Sigmoid colon (tissue), 7 donors: ENCODE data around the gene ZBED2. TPM values are rescaled to one million over a fixed set of nuclear protein-coding genes. Genes with fewer than 3 reads are reported as not detected.
"Not testable (repeated sequence)": the region's sequence is repeated elsewhere in the genome, so short reads cannot be mapped to it uniquely, and the experiment has no call there.

Experiments used
- DNase-seq: peaks from one replicate; pipeline ENCODE4 v3.0.0-alpha.2; 2019
- H3K27ac ChIP-seq, 4 donors: fragments of 200-600 bp; sonication (generic); one replicate each; pipeline ENCODE4 v1.5.1; 2016 to 2019; ENCODE audit warnings: mild to moderate bottlenecking in 1 of 4
- H3K27me3 ChIP-seq, 3 donors: fragments of 200-600 bp; sonication (generic); one replicate each; pipeline ENCODE4 v1.5.1; 2019; ENCODE audit warnings: mild to moderate bottlenecking in 1 of 3
- H3K36me3 ChIP-seq, 4 donors: fragments of 200-600 bp; sonication (generic); one replicate each; pipeline ENCODE4 v1.5.1; 2016 to 2019
- H3K4me1 ChIP-seq, 4 donors: fragments of 200-600 bp; sonication (generic); one replicate each; pipeline ENCODE4 v1.5.1; 2017 to 2019
- H3K4me3 ChIP-seq, 4 donors: fragments of 200-600 bp; sonication (generic); one replicate each; pipeline ENCODE4 v1.5.1; 2017 to 2019; ENCODE audit warnings: mild to moderate bottlenecking in 2 of 4, moderate library complexity in 1 of 4
- H3K9me3 ChIP-seq, 4 donors: fragments of 200-600 bp in 3 of 4; sonication (generic) in 3 of 4; one replicate each; pipeline versions ENCODE4 v1.5.1 to v1.6.1; 2013 to 2019
- CTCF ChIP-seq, 4 experiments: fragments of 450-650 bp in 3 of 4; fragments of 200-600 bp in 1 of 4; IDR thresholded peaks; one replicate each; pipeline ENCODE4 v1.5.1; 2016 to 2019; ENCODE audit warnings: antibody characterized with exemption in 4 of 4, mild to moderate bottlenecking in 3 of 4, moderate library complexity in 2 of 4
- EP300 ChIP-seq, 4 donors: sonication (generic); formaldehyde crosslinking; IDR thresholded peaks; one replicate each; pipeline ENCODE4 v1.6.1; 2017; ENCODE audit warnings: antibody characterized with exemption in 4 of 4
- POLR2A ChIP-seq, 2 donors: fragments of 450-650 bp; IDR thresholded peaks; one replicate each; pipeline ENCODE4 v1.6.1; 2016; ENCODE audit warnings: antibody characterized with exemption in 2 of 2, mild to moderate bottlenecking in 2 of 2, moderate library complexity in 2 of 2
- POLR2AphosphoS5 ChIP-seq, 4 donors: sonication (generic); formaldehyde crosslinking; IDR thresholded peaks; one replicate each; pipeline ENCODE4 v1.6.1; 2017; ENCODE audit warnings: antibody characterized with exemption in 4 of 4
- WGBS, 2 donors: extraction: QIAGEN DNeasy Blood & Tissue Kit; methylation state at CpG; one replicate each; pipeline ENCODE4 v1.1.7; 2013; 5-methylcytosine and 5-hydroxymethylcytosine counted together
- intact Hi-C: fragments of 100-400 bp; cut with DNase I; formaldehyde crosslinking; loops from one replicate; pipeline ENCODE4 v1.15.1; 2023
- polyA plus RNA-seq, 3 donors: library from polyadenylated mRNA; stranded (reverse); fragments of 200-250 nt; gene quantifications; one replicate each; pipeline ENCODE4 v1.2.3, GENCODE V29; 2013
- total RNA-seq, 4 donors: library from RNA; depleted of rRNA; stranded (reverse); fragments of >200 nt; gene quantifications; one replicate each; pipeline ENCODE4 v1.1.0, GENCODE V29; 2016
- donor health status: healthy with polysubstance abuse.
- donor health status: Bipolar disorder and iron deficiency.
- donor health status: healthy.

ZBED2 gene, protein sequence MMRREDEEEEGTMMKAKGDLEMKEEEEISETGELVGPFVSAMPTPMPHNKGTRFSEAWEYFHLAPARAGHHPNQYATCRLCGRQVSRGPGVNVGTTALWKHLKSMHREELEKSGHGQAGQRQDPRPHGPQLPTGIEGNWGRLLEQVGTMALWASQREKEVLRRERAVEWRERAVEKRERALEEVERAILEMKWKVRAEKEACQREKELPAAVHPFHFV
- total RNA-seq (not detected), polyA plus RNA-seq (under 1 TPM in 1 of 3 donors, not detected in 2; 0.92 TPM)

- Histone ChIP-seq H3K4me3 (no peak within 1 kb of the TSS), H3K36me3 (no peaks in the 10 kb centered on the region), H3K27ac (no peak within 1 kb of the TSS), H3K9me3 (no peaks in the 10 kb centered on the region), H3K4me1 (no peaks in the 10 kb centered on the region), H3K27me3 (no peaks in the 10 kb centered on the region)
- WGBS, 2 donors, result 65 to 87% methylated on average over 2 of the region's 2 CpGs
- TF ChIP-seq CTCF (IDR thresholded peaks at IDR 0.05) (no peak), POLR2AphosphoS5 (IDR thresholded peaks at IDR 0.05) (no peak), POLR2A (IDR thresholded peaks at IDR 0.05) (no peak), EP300 (IDR thresholded peaks at IDR 0.05) (no peak)
- DNase-seq, result no peak
- intact Hi-C loops, result no loop called here
These were observed at the start of gene ZBED2 for GRCh38 chr3:111595232-111595631. TSS of gene ZBED2 (minus strand) at chr3:111595346. CDS start at chr3:111594201, 1,145 bp downstream.

DNA sequence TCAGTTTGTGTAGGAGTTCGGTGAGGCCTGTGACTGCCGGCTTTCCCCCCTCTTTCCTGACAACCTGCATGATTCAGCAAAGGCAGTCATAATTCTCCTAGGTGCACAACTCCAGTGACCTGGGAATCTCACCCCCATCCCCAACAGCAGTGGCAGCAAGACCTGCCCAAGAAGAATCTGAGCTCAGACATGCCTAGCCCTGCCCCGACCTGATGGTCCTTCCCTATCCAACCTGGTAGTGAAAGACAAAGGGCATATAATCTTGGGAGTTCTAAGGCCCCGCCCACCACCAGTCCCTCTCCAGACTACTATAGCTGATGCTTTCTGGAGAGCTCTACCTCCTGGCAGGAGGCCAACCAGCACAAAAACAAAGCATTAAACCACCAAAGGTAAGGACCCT lies 44.2 kb upstream of the ZBED2 start:
- Histone ChIP-seq H3K27ac (no peak overlapping the region), H3K27me3 (no peaks in the 10 kb centered on the region), H3K36me3 (no peaks in the 10 kb centered on the region), H3K9me3 (no peaks in the 10 kb centered on the region), H3K4me1 (no peaks in the 10 kb centered on the region), H3K4me3 (no peak overlapping the region)
- TF ChIP-seq CTCF (IDR thresholded peaks at IDR 0.05) (no peak), POLR2A (IDR thresholded peaks at IDR 0.05) (no peak), POLR2AphosphoS5 (IDR thresholded peaks at IDR 0.05) (no peak), EP300 (IDR thresholded peaks at IDR 0.05) (no peak)
- no peak for DNase-seq
- WGBS, 2 donors, result 92 to 94% methylated on average over 4 of the region's 4 CpGs
- intact Hi-C loops, result no loop called here

DNA sequence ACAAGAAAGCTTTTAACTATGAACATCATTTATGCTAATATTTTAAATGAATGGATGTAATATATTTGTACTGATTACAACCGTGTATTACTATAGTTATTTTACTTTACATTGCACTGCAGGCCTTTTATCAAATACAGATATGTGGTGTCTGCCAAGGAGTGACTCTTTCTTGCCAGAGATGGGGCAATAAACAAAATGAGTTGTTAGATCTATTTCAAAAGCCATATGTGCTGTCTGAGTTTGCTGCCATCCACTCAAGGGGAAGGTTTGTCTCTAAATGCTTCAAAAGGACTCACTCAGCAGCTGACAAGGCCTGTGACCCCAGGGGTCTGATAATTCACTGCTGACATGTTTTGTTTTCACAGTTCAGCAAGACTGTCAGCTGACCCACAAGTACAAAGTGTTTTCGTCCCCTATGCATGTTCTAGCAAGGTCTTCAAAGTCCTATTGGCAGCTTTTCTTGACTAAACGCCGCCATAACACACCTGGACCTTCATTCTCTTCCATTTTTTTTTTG lies 41.3 kb upstream of the ZBED2 start:
- TF ChIP-seq CTCF (IDR thresholded peaks at IDR 0.05) (no peak), POLR2AphosphoS5 (IDR thresholded peaks at IDR 0.05) (no peak), POLR2A (IDR thresholded peaks at IDR 0.05) (no peak), EP300 (IDR thresholded peaks at IDR 0.05) (no peak)

DNA sequence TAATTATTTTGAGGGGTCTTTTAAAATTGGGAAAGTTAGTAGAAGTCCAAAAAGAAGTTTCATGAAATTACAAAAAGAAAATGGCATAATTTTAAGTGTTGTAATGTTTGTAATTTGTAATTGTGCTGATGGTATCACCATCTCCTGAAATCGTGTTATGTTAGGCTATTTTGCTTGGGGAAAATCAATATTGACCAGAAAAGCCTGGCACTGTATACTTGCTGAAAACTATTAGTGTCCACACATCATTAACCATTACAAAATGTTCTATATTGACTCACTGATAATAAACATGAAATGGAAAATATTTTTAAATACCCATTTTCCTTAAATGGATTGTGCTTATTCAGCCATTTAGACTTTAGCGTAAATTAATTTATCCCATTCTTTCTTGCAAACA lies 40.3 kb upstream of the ZBED2 start:
- no peak overlapping the region for H3K4me3 ChIP-seq
- DNase-seq, result no peak
- H3K27ac ChIP-seq, result no peak overlapping the region
- 75 to 85% methylated on average over 2 of the region's 2 CpGs for WGBS, 2 donors
- H3K9me3 ChIP-seq, result no peaks in the 10 kb centered on the region
- no peaks in the 10 kb centered on the region for H3K27me3 ChIP-seq
- intact Hi-C loops, result no loop called here
- H3K4me1 ChIP-seq, result no peaks in the 10 kb centered on the region
- H3K36me3 ChIP-seq, result no peaks in the 10 kb centered on the region
- TF ChIP-seq POLR2AphosphoS5 (IDR thresholded peaks at IDR 0.05) (no peak), POLR2A (IDR thresholded peaks at IDR 0.05) (no peak), EP300 (IDR thresholded peaks at IDR 0.05) (no peak), CTCF (IDR thresholded peaks at IDR 0.05) (no peak)

More for the DNA sequence above, 41.3 kb upstream of the ZBED2 start:
- WGBS, 2 donors, result 78 to 87% methylated on average over 4 of the region's 4 CpGs
- no peaks in the 10 kb centered on the region for H3K4me1 ChIP-seq
- H3K9me3 ChIP-seq, result no peaks in the 10 kb centered on the region
- no peak overlapping the region for H3K4me3 ChIP-seq
- DNase-seq, result no peak
- no peaks in the 10 kb centered on the region for H3K27me3 ChIP-seq
- no peak overlapping the region for H3K27ac ChIP-seq
- intact Hi-C loops, result no loop called here
- no peaks in the 10 kb centered on the region for H3K36me3 ChIP-seq

- H3K27ac ChIP-seq, H3K36me3 ChIP-seq, H3K4me1 ChIP-seq, H3K9me3 ChIP-seq, DNase-seq, intact Hi-C loops, H3K27me3 ChIP-seq, H3K4me3 ChIP-seq: not testable (repeated sequence)
These were observed 35.5 kb upstream of the ZBED2 start for GRCh38 chr3:111630638-111631037.

- H3K9me3 ChIP-seq, H3K4me1 ChIP-seq, H3K36me3 ChIP-seq, H3K27ac ChIP-seq, H3K27me3 ChIP-seq, DNase-seq, H3K4me3 ChIP-seq, intact Hi-C loops: not testable (repeated sequence)
- WGBS, 2 donors, result 97 to 98% methylated on average over 1 of the region's 1 CpG
These were observed 33.9 kb upstream of the ZBED2 start for GRCh38 chr3:111629018-111629417.
